GM12865 (cell line): ENCODE measurements around the gene KDF1.
A peak's percentile ranks its signal among the peaks of the same experiment; 100 is the strongest.
"Not testable (repeated sequence)": the region's sequence is repeated elsewhere in the genome, so short reads cannot be mapped to it uniquely, and the experiment has no call there.

Source experiments
- DNase-seq: peaks from one replicate; pipeline ENCODE4 v3.0.0; 2010; ENCODE audit warnings: low read depth
- H3K4me3 ChIP-seq: 2 replicates; pipeline ENCODE4 v1.5.1; 2011; ENCODE audit warnings: mild to moderate bottlenecking, low read depth, low read length, control low read depth
- CTCF ChIP-seq: IDR thresholded peaks from 2 replicates; pipeline ENCODE4 v1.5.1; 2011; ENCODE audit warnings: low read length, control low read depth, low read depth, inconsistent platforms; ENCODE audit not compliant: insufficient read depth; ENCODE audit errors: missing control alignments

The KDF1 gene

GRCh38 chr1:26991310-26992116 is 31.2 kb upstream of the KDF1 start:
- peak; percentile 38 for DNase-seq
- no peak overlapping the region for H3K4me3 ChIP-seq
- no peak for TF ChIP-seq CTCF

GRCh38 chr1:26989403-26990109 is 29.3 kb upstream of the KDF1 start:
- not testable (repeated sequence) for DNase-seq, H3K4me3 ChIP-seq

- TF ChIP-seq CTCF = no peak
- H3K4me3 ChIP-seq = no peak overlapping the region
- no peak for DNase-seq
Measured at GRCh38 chr1:26986658-26987057, 26.4 kb upstream of the KDF1 start.

DNA sequence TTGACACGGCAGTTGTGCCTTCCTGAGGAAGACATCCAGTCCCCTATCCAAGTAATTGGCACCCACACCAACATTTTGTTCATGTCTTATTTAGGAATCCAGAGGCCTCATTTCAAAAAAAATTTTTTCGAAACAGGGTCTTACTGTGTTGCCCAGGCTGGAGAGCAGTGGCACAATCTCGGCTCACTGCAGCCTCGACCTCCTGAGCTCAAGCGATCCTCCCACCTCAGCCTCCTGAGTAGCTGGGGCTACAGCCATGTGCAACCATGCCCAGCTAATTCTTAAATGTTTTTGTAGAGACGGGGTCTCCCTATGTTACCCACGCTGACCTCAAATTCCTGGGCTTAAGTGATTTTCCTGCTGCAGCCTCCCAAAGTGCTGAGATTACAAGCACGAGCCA is 24.0 kb upstream of the KDF1 start:
- no peak for DNase-seq
- no peak for TF ChIP-seq CTCF
- H3K4me3 ChIP-seq = no peak overlapping the region

- TF ChIP-seq CTCF = no peak
- no peak for DNase-seq
- H3K4me3 ChIP-seq = no peak overlapping the region
Measured at GRCh38 chr1:26983863-26984262, 23.6 kb upstream of the KDF1 start.

GRCh38 chr1:26981146-26981846 is 21.0 kb upstream of the KDF1 start:
- no peak overlapping the region for H3K4me3 ChIP-seq
- DNase-seq = no peak
- no peak for TF ChIP-seq CTCF

- H3K4me3 ChIP-seq = no peak overlapping the region
- DNase-seq = no peak
- no peak for TF ChIP-seq CTCF
Measured at GRCh38 chr1:26978901-26979300, 18.6 kb upstream of the KDF1 start.
